HFF-Myc (cell line): ENCODE results near the gene ABCC12.

Source experiments
- DNase-seq: peaks from one replicate; pipeline ENCODE4 v3.0.0-alpha.2; 2011; ENCODE audit warnings: low read depth; ENCODE audit errors: extremely low read depth
- H3K4me3 ChIP-seq: replicated peaks from 2 replicates; pipeline ENCODE4 v1.5.1; 2011; ENCODE audit warnings: low read depth, mild to moderate bottlenecking, control low read depth, low read length
- TF ChIP-seq, protein P1 (sequence below): IDR thresholded peaks from 2 replicates; pipeline ENCODE4 v1.5.1; 2012; ENCODE audit warnings: mild to moderate bottlenecking, low read depth, low read length, control low read depth; ENCODE audit errors: missing control alignments

Gene ABCC12

GRCh38 chr16:48155926-48156789 is at the start of gene ABCC12:
Gene ABCC12, minus strand, starts transcription at chr16:48155993. Its CDS starts 9,569 bp downstream, at chr16:48146424.
- TF ChIP-seq, protein P1, sequence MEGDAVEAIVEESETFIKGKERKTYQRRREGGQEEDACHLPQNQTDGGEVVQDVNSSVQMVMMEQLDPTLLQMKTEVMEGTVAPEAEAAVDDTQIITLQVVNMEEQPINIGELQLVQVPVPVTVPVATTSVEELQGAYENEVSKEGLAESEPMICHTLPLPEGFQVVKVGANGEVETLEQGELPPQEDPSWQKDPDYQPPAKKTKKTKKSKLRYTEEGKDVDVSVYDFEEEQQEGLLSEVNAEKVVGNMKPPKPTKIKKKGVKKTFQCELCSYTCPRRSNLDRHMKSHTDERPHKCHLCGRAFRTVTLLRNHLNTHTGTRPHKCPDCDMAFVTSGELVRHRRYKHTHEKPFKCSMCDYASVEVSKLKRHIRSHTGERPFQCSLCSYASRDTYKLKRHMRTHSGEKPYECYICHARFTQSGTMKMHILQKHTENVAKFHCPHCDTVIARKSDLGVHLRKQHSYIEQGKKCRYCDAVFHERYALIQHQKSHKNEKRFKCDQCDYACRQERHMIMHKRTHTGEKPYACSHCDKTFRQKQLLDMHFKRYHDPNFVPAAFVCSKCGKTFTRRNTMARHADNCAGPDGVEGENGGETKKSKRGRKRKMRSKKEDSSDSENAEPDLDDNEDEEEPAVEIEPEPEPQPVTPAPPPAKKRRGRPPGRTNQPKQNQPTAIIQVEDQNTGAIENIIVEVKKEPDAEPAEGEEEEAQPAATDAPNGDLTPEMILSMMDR, result no peak
- DNase-seq, result no peak
- no peak within 1 kb of the TSS for H3K4me3 ChIP-seq

- TF ChIP-seq, protein P1, result no peak
These were observed 49.0 kb upstream of the ABCC12 start for GRCh38 chr16:48204825-48205151.

GRCh38 chr16:48203974-48204824 is 48.4 kb upstream of the ABCC12 start:
- no peak for DNase-seq
- TF ChIP-seq, protein P1, result no peak
- no peak overlapping the region for H3K4me3 ChIP-seq

More at GRCh38 chr16:48204825-48205151, 49.0 kb upstream of the ABCC12 start:
- no peak overlapping the region for H3K4me3 ChIP-seq
- DNase-seq, result no peak

GRCh38 chr16:48201515-48202201 is 45.9 kb upstream of the ABCC12 start:
- no peak overlapping the region for H3K4me3 ChIP-seq
- DNase-seq, result no peak
- TF ChIP-seq, protein P1, result no peak

DNA sequence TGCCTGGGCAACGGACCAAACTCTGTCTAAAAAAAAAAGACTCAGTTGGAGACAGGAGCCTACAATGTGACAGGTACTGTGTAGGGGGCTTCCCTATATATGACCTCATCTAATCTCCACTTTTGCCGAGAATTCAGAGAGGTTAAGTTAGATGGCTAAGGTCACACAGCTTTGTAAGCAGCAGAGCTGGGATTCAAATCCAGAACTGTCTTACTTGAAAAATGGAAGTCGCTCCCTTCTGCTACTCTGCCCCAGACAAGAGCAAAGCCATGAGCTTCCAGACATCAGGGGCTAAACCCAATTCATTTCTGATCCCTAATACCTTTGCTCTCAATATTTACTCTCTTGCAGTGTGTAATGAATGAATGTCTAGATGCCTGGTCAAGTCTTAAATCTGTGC is 41.5 kb upstream of the ABCC12 start:
- TF ChIP-seq, protein P1, result no peak
- DNase-seq, result no peak

DNA sequence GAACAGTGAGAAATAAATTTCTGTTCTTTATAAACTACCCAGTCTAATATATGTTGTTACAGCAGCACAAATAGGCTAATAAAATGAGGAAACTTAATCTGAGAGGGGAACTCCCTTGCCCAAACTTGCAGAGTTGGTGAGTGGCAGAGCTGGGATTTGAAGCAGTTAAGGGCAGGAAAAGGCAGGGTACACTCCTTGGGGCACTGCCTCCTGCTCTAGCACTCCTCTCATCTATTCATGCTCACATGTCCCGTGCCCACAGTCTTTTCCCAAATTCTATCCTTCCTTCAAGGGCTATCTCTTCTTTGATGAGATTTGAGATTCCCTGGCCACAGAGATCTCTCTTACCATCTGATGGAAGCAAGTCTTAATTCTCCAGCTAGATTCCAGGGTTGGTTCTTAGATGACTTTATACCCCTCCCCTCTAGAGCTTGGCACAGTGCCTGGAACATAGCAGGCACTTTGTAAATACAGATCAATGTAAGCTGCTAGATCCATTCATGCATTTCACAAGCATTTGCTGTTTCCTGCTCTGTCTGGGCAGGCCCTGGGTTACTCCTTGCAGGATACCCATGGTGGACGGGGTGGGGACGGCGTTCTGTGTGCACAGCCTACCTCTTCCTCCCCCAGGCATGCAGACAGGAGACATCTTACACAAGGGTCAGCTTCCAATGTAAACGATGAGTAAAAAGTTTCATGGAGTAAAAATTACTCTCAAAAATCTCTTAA is 39.2 kb upstream of the ABCC12 start:
- DNase-seq, result no peak
- TF ChIP-seq, protein P1, result no peak
- H3K4me3 ChIP-seq, result no peak overlapping the region

More for the DNA sequence above, 41.5 kb upstream of the ABCC12 start:
- no peak overlapping the region for H3K4me3 ChIP-seq
